Smooth muscle cell (in vitro differentiated cells): ENCODE data around the gene MSN. TPM values are rescaled to one million over a fixed set of nuclear protein-coding genes. Genes with fewer than 3 reads are reported as not detected.

Experiments used
- DNase-seq: peaks from one replicate; lab custom pipeline; 2025; ENCODE audit not compliant: unreplicated experiment; lab: John Stamatoyannopoulos, UW
- H2AFZ ChIP-seq: fragments of 200-600 bp; sonication (generic); 2 replicates; pipeline ENCODE4 v1.6.0; 2016; ENCODE audit warnings: antibody characterized with exemption, low read depth, mild to moderate bottlenecking
- H3F3A ChIP-seq: fragments of 200-600 bp; sonication (generic); 2 replicates; pipeline ENCODE4 v1.6.0; 2017; ENCODE audit warnings: antibody characterized with exemption, low read depth
- H3K27ac ChIP-seq: fragments of 200-600 bp; sonication (generic); 2 replicates; pipeline ENCODE4 v1.5.1; 2016; ENCODE audit warnings: low read depth, mild to moderate bottlenecking
- H3K27me3 ChIP-seq: fragments of 200-600 bp; sonication (generic); 2 replicates; pipeline ENCODE4 v1.6.1; 2016; ENCODE audit warnings: low read depth, mild to moderate bottlenecking
- H3K36me3 ChIP-seq: fragments of 200-600 bp; sonication (generic); 2 replicates; pipeline ENCODE4 v1.5.1; 2016; ENCODE audit warnings: low read depth
- H3K4me1 ChIP-seq: fragments of 200-600 bp; sonication (generic); 2 replicates; pipeline ENCODE4 v1.5.1; 2016; ENCODE audit warnings: low read depth
- H3K4me2 ChIP-seq: fragments of 200-600 bp; sonication (generic); 2 replicates; pipeline ENCODE4 v1.6.0; 2016; ENCODE audit warnings: mild to moderate bottlenecking
- H3K4me3 ChIP-seq: fragments of 200-600 bp; sonication (generic); 2 replicates; pipeline ENCODE4 v1.5.1; 2016; ENCODE audit warnings: mild to moderate bottlenecking
- H3K79me2 ChIP-seq: fragments of 200-600 bp; sonication (generic); 2 replicates; pipeline ENCODE4 v1.6.0; 2016; ENCODE audit warnings: low read depth, mild to moderate bottlenecking
- H3K9ac ChIP-seq: fragments of 200-600 bp; sonication (generic); 2 replicates; pipeline ENCODE4 v1.6.0; 2016; ENCODE audit warnings: low read depth
- H3K9me3 ChIP-seq: fragments of 200-600 bp; sonication (generic); replicated peaks from 2 replicates; pipeline ENCODE4 v1.5.1; 2016; ENCODE audit warnings: low read depth
- H4K20me1 ChIP-seq: fragments of 200-600 bp; sonication (generic); 2 replicates; pipeline ENCODE4 v1.6.0; 2016; ENCODE audit warnings: low read depth
- WGBS: methylation state at CpG from one replicate; pipeline ENCODE4 v1.1.7; 2016; ENCODE audit warnings: low lambda C conversion rate; 5-methylcytosine and 5-hydroxymethylcytosine counted together
- polyA plus RNA-seq: library from polyadenylated mRNA; unstranded; fragments of >200 nt; fragmentation: Nextera tagmentation; extraction: Ambion mirVana; gene quantifications from 2 replicates; pipeline ENCODE4 v1.2.1, GENCODE V29; 2016
- total RNA-seq: library from RNA; depleted of rRNA; stranded (reverse); fragments of >200 nt; gene quantifications from 2 replicates; pipeline ENCODE4 v1.2.3, GENCODE V29; 2014
- TF ChIP-seq, protein P1 (sequence below): fragments of 200-600 bp; sonication (generic); IDR thresholded peaks from 2 replicates; pipeline ENCODE4 v1.5.1; 2017; ENCODE audit warnings: borderline replicate concordance, mild to moderate bottlenecking, antibody characterized with exemption; ENCODE audit not compliant: insufficient read depth, poor library complexity, severe bottlenecking

MSN gene
- total and polyA plus RNA-seq, 2 experiments from 2014 or later = 355 to 416 TPM

GRCh38 chrX:65745427-65745826 lies 78.0 kb downstream of the MSN start:
- TF ChIP-seq, protein P1, sequence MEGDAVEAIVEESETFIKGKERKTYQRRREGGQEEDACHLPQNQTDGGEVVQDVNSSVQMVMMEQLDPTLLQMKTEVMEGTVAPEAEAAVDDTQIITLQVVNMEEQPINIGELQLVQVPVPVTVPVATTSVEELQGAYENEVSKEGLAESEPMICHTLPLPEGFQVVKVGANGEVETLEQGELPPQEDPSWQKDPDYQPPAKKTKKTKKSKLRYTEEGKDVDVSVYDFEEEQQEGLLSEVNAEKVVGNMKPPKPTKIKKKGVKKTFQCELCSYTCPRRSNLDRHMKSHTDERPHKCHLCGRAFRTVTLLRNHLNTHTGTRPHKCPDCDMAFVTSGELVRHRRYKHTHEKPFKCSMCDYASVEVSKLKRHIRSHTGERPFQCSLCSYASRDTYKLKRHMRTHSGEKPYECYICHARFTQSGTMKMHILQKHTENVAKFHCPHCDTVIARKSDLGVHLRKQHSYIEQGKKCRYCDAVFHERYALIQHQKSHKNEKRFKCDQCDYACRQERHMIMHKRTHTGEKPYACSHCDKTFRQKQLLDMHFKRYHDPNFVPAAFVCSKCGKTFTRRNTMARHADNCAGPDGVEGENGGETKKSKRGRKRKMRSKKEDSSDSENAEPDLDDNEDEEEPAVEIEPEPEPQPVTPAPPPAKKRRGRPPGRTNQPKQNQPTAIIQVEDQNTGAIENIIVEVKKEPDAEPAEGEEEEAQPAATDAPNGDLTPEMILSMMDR = no peak
- no peak overlapping the region for H3K27ac ChIP-seq
- H3K9me3 ChIP-seq = peaks cover 4% of the 10 kb centered on the region
- no peaks in the 10 kb centered on the region for H3K27me3 ChIP-seq
- H3K4me1 ChIP-seq = no peaks in the 10 kb centered on the region
- H3K79me2 ChIP-seq = no peaks in the 10 kb centered on the region
- H2AFZ ChIP-seq = no peak overlapping the region
- H3K36me3 ChIP-seq = no peaks in the 10 kb centered on the region
- DNase-seq = no peak
- 55% methylated on average over 6 of the region's 6 CpGs for WGBS
- no peak overlapping the region for H3K4me2 ChIP-seq
- no peak overlapping the region for H3K9ac ChIP-seq
- no peaks in the 10 kb centered on the region for H3F3A ChIP-seq
- no peaks in the 10 kb centered on the region for H4K20me1 ChIP-seq
- no peak overlapping the region for H3K4me3 ChIP-seq

DNA sequence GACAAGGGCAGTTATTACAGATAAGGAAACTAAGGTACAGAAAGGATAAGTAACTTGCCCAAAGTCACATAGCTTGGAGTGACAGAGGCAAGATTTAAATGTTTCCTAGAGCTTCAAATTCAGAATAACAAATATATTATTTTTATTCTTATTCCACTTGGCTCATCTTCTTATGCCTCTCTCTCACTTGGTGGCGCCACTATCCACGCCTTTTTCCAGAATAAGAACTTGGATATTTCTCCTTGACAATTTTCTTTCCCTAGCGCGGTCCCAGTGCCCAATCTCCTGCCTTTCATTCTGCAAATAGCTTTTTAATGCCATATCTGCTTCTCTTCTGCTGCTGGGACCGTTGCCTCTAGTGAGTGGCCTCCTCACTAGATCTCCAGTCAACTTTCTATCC lies 78.5 kb downstream of the MSN start:
- no peaks in the 10 kb centered on the region for H3K27me3 ChIP-seq
- no peaks in the 10 kb centered on the region for H3F3A ChIP-seq
- H3K4me1 ChIP-seq = no peaks in the 10 kb centered on the region
- H3K4me3 ChIP-seq = no peak overlapping the region
- H3K9ac ChIP-seq = no peak overlapping the region
- TF ChIP-seq, protein P1 = peak; percentile 8
- H3K79me2 ChIP-seq = no peaks in the 10 kb centered on the region
- WGBS = 59% methylated on average over 5 of the region's 5 CpGs
- no peak overlapping the region for H2AFZ ChIP-seq
- H3K27ac ChIP-seq = no peak overlapping the region
- no peaks in the 10 kb centered on the region for H3K36me3 ChIP-seq
- H3K9me3 ChIP-seq = peaks cover 4% of the 10 kb centered on the region
- H4K20me1 ChIP-seq = no peaks in the 10 kb centered on the region
- no peak overlapping the region for H3K4me2 ChIP-seq
- no peak for DNase-seq

GRCh38 chrX:65750674-65751469 lies 83.4 kb downstream of the MSN start:
- no peaks in the 10 kb centered on the region for H3K9me3 ChIP-seq
- no peak overlapping the region for H3K27ac ChIP-seq
- no peaks in the 10 kb centered on the region for H3K36me3 ChIP-seq
- TF ChIP-seq, protein P1 = no peak
- no peak overlapping the region for H3K9ac ChIP-seq
- 77% methylated on average over 6 of the region's 6 CpGs for WGBS
- no peak overlapping the region for H3K4me2 ChIP-seq
- no peaks in the 10 kb centered on the region for H3K79me2 ChIP-seq
- no peaks in the 10 kb centered on the region for H3K4me1 ChIP-seq
- no peaks in the 10 kb centered on the region for H3K27me3 ChIP-seq
- no peaks in the 10 kb centered on the region for H3F3A ChIP-seq
- H2AFZ ChIP-seq = no peak overlapping the region
- DNase-seq = no peak
- no peak overlapping the region for H3K4me3 ChIP-seq
- no peaks in the 10 kb centered on the region for H4K20me1 ChIP-seq

GRCh38 chrX:65751519-65751918 lies 84.1 kb downstream of the MSN start:
- Histone ChIP-seq H3K27ac (no peak overlapping the region), H3K4me3 (no peak overlapping the region), H3K4me2 (no peak overlapping the region), H2AFZ (no peak overlapping the region), H3K4me1 (no peaks in the 10 kb centered on the region), H3K36me3 (no peaks in the 10 kb centered on the region), H3K27me3 (no peaks in the 10 kb centered on the region), H4K20me1 (no peaks in the 10 kb centered on the region), H3K79me2 (no peaks in the 10 kb centered on the region), H3K9me3 (no peaks in the 10 kb centered on the region), H3F3A (no peaks in the 10 kb centered on the region), H3K9ac (no peak overlapping the region)
- DNase-seq = no peak
- 77% methylated on average over 2 of the region's 2 CpGs for WGBS
- TF ChIP-seq, protein P1 = no peak
